CD4-positive, alpha-beta T cell treated with Interleukin-17A for 4 hours (primary cell): Measurements from ENCODE around the gene WFIKKN2.
"Not testable (repeated sequence)": the region's sequence is repeated elsewhere in the genome, so short reads cannot be mapped to it uniquely, and the experiment has no call there.

ENCODE experiments used
- DNase-seq: peaks from one replicate; pipeline ENCODE4 v3.0.0-alpha.2; 2020; ENCODE audit warnings: mixed read lengths

The WFIKKN2 gene

GRCh38 chr17:50835301-50836234 lies at the start of gene WFIKKN2:
WFIKKN2 (plus strand) TSS chr17:50835586; CDS start chr17:50835938, 352 bp downstream.
- DNase-seq = no peak

GRCh38 chr17:50785946-50786570 lies 49.3 kb upstream of the WFIKKN2 start:
- DNase-seq = no peak

- DNase-seq = no peak
These were observed 48.3 kb upstream of the WFIKKN2 start for GRCh38 chr17:50787106-50787505.

- no peak for DNase-seq
These were observed 44.8 kb upstream of the WFIKKN2 start for GRCh38 chr17:50790618-50791017.

GRCh38 chr17:50792132-50792531 lies 43.3 kb upstream of the WFIKKN2 start:
- DNase-seq = no peak

GRCh38 chr17:50793007-50793406 lies 42.4 kb upstream of the WFIKKN2 start:
- DNase-seq = no peak

- DNase-seq = no peak
These were observed 41.0 kb upstream of the WFIKKN2 start for GRCh38 chr17:50794361-50794760.

GRCh38 chr17:50797135-50797810 lies 38.1 kb upstream of the WFIKKN2 start:
- no peak for DNase-seq

GRCh38 chr17:50798424-50799288 lies 36.7 kb upstream of the WFIKKN2 start:
- no peak for DNase-seq

GRCh38 chr17:50799582-50799981 lies 35.8 kb upstream of the WFIKKN2 start:
- no peak for DNase-seq

- DNase-seq = no peak
These were observed 35.1 kb upstream of the WFIKKN2 start for GRCh38 chr17:50800196-50800700.

GRCh38 chr17:50802609-50803571 lies 32.5 kb upstream of the WFIKKN2 start:
- DNase-seq = no peak

GRCh38 chr17:50803676-50804075 lies 31.7 kb upstream of the WFIKKN2 start:
- no peak for DNase-seq

- DNase-seq = not testable (repeated sequence)
These were observed 30.5 kb upstream of the WFIKKN2 start for GRCh38 chr17:50804749-50805475.

- no peak for DNase-seq
These were observed 29.9 kb upstream of the WFIKKN2 start for GRCh38 chr17:50805486-50805885.

GRCh38 chr17:50806141-50806643 lies 29.2 kb upstream of the WFIKKN2 start:
- no peak for DNase-seq

- no peak for DNase-seq
These were observed 28.4 kb upstream of the WFIKKN2 start for GRCh38 chr17:50807009-50807408.

GRCh38 chr17:50807675-50808074 lies 27.7 kb upstream of the WFIKKN2 start:
- DNase-seq = no peak

- DNase-seq = no peak
These were observed 27.0 kb upstream of the WFIKKN2 start for GRCh38 chr17:50808413-50808812.

GRCh38 chr17:50808888-50809287 lies 26.5 kb upstream of the WFIKKN2 start:
- no peak for DNase-seq
